ENCODE measurements around the gene ADCY1. TPM values are rescaled to one million over a fixed set of nuclear protein-coding genes. Genes with fewer than 3 reads are reported as not detected.

ADCY1 gene
- total RNA-seq, 4 donors from 2014 or later: 0.15 to 0.72 (median 0.26) TPM

DNA sequence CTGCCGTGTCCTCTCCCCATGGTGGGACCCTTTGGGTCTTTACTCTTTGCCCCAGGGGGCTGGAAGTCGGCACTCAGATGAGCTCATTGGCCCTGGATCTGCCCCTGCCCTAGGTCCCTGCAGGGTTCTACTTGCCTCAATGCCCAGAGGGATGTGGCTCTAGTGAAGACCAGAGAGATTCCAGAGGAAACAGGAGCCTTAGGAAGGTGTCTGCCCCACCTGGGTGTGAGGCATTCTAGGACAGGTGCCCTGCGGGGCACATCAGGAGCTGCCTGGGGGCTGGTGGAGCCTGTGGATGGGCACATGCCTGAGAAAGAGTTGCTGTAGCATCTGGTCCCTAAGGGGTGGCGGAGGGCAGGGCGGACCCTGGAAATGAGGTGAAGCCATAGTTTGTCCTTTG lies 128.6 kb downstream of the ADCY1 start:
- DNase-seq (ENCODE audit: low spot score in 2 of 2): peak; percentile 48 to 64
- Histone ChIP-seq H3K27ac (no peak overlapping the region), H3K4me1 (no peaks in the 10 kb centered on the region), H3K4me3 (no peak overlapping the region), H3K27me3 (no peaks in the 10 kb centered on the region), H3K36me3 (no peaks in the 10 kb centered on the region), H3K9me3 (no peaks in the 10 kb centered on the region)
- 100% methylated on average over 4 of the region's 5 CpGs for WGBS
- TF ChIP-seq, protein P1, sequence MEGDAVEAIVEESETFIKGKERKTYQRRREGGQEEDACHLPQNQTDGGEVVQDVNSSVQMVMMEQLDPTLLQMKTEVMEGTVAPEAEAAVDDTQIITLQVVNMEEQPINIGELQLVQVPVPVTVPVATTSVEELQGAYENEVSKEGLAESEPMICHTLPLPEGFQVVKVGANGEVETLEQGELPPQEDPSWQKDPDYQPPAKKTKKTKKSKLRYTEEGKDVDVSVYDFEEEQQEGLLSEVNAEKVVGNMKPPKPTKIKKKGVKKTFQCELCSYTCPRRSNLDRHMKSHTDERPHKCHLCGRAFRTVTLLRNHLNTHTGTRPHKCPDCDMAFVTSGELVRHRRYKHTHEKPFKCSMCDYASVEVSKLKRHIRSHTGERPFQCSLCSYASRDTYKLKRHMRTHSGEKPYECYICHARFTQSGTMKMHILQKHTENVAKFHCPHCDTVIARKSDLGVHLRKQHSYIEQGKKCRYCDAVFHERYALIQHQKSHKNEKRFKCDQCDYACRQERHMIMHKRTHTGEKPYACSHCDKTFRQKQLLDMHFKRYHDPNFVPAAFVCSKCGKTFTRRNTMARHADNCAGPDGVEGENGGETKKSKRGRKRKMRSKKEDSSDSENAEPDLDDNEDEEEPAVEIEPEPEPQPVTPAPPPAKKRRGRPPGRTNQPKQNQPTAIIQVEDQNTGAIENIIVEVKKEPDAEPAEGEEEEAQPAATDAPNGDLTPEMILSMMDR (IDR thresholded peaks at IDR 0.05): no peak
- TF ChIP-seq POLR2AphosphoS5 (IDR thresholded peaks at IDR 0.05): no peak
- TF ChIP-seq EP300 (IDR thresholded peaks at IDR 0.05): no peak
- no peak for TF ChIP-seq POLR2A (IDR thresholded peaks at IDR 0.05)

DNA sequence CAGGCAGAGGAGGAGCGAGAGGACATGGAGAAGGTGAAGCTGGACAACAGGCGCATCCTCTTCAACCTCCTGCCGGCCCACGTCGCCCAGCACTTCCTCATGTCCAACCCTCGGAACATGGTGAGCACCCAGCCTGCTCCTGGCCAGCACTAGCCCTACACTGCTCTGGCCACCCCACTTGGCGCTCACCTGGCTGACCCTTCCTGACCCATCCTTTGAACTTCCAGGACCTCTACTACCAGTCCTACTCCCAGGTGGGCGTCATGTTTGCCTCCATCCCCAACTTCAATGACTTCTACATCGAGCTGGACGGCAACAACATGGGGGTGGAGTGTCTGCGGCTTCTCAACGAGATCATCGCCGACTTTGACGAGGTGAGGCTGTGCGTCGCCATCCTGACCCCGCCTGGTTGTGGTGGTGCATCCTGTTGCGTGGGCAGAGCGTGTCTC lies 129.2 kb downstream of the ADCY1 start:
- WGBS: 88% methylated on average over 17 of the region's 20 CpGs
- Histone ChIP-seq H3K4me1 (no peaks in the 10 kb centered on the region), H3K27me3 (no peaks in the 10 kb centered on the region), H3K27ac (no peak overlapping the region), H3K9me3 (no peaks in the 10 kb centered on the region), H3K36me3 (no peaks in the 10 kb centered on the region), H3K4me3 (no peak overlapping the region)
- peak; percentile 56 to 67 for DNase-seq (ENCODE audit: low spot score in 2 of 2)
- no peak for TF ChIP-seq EP300 (IDR thresholded peaks at IDR 0.05)

DNA sequence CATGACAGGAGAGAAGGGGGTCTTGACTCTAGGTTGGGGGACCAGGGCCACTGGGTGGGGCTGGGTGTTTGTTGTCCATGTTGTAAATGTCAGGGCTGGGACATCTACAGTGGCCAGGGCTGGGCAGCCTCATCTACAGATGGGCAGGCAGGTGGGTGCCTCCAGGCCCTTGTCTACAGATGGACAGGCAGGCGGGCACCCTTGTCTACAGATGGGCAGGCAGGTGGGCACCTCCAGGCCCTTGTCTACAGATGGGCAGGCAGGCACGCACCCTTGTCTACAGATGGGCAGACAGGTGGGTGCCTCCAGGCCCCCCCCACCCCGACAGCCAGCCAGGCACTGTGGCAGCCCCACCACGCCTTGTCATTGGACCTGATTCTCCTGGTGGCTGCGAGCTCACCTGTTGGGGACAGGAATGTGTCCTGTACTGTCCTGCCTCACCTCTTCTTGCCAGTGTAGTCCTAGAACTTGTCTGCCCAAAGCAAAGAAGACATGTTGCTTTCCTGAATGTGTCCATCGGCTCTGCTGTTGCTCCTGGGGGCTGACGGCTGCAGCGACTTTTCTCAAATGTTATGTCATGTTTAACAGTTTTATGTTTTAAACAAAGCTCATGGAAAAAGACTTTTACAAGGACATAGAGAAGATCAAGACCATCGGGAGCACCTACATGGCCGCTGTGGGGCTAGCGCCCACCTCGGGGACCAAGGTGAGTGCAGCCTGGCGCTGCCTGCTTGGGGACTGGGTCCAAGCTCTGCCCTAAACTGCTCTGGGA lies 129.9 kb downstream of the ADCY1 start:
- DNase-seq (ENCODE audit: low spot score in 2 of 2): peak in 1 of 2 donors; percentile 63
- H3K4me1 ChIP-seq: peaks cover 1% of the 10 kb centered on the region
- 98% methylated on average over 9 of the region's 13 CpGs for WGBS

DNA sequence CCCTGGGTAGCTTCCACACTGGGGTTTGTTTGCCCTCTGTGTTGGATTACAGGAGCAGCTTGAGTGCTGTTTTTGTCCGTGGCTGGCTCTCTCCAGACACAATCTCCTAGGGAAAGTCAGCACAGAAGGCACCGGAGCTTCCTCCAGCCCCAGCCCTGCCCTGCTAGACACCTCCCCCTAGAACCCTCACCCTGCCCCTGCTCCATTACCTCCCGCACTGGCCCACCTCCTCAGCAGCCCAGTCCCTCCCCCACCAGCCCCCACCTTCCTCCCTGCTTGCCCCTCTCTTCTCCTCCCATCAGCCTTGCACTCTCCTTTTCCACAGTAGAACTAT lies 130.5 kb downstream of the ADCY1 start:
- H3K27me3 ChIP-seq: no peaks in the 10 kb centered on the region
- peaks cover 6% of the 10 kb centered on the region for H3K4me1 ChIP-seq
- H3K9me3 ChIP-seq: no peaks in the 10 kb centered on the region
- TF ChIP-seq, protein P1 (IDR thresholded peaks at IDR 0.05): no peak
- TF ChIP-seq POLR2A (IDR thresholded peaks at IDR 0.05): no peak
- H3K36me3 ChIP-seq: no peaks in the 10 kb centered on the region
- peak in 1 of 2 donors; percentile 76 for DNase-seq (ENCODE audit: low spot score in 2 of 2)
- 70% methylated on average over 3 of the region's 3 CpGs for WGBS
- no peak overlapping the region for H3K4me3 ChIP-seq
- no peak overlapping the region for H3K27ac ChIP-seq

More for the DNA sequence above, 129.9 kb downstream of the ADCY1 start:
- Histone ChIP-seq H3K27ac (no peak overlapping the region), H3K36me3 (no peaks in the 10 kb centered on the region), H3K4me3 (no peak overlapping the region), H3K9me3 (no peaks in the 10 kb centered on the region), H3K27me3 (no peaks in the 10 kb centered on the region)
- TF ChIP-seq, protein P1 (IDR thresholded peaks at IDR 0.05): no peak
- TF ChIP-seq POLR2AphosphoS5 (IDR thresholded peaks at IDR 0.05): no peak
- no peak for TF ChIP-seq EP300 (IDR thresholded peaks at IDR 0.05)
- no peak for TF ChIP-seq POLR2A (IDR thresholded peaks at IDR 0.05)

DNA sequence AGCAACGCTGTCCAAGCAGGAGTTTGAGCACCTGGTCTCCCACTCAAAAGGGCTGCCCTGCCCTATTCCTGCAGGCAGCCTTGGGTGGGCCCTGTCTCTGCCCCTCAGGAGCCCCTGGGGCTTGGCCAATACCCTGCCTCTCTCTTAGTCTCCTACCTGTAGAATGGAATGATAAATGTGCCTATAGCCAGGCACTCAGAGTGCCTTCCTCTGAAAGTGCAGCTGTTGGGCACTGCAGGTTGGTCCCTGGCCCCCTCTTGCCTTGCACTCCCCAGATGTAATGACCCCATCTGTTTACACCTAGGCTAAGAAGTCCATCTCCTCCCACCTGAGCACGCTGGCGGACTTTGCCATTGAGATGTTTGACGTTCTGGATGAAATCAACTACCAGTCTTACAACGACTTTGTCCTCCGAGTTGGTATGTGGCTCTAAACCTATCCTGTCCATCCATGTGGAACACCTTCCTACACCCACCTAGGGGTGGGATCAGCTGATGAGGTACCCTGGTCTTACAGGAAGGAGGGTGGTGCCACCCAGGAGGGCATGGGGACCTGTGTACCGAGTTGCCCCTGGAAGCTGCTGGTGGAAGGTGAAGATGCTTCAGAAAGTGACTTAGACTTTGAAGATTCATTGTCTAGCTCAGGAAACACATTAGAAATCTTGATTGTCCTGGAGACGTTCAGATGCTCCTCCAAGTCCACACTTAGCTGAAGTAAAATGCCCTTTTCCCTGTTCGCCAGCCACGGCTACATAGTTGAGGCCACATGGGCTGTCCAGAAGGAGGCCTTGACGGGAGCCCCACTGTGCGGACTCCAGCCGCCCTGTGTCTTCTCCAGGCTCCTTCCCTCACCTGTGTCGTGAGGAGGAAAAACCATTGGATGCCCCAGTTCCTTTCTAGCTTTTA lies 134.1 kb downstream of the ADCY1 start:
- H3K9me3 ChIP-seq: no peaks in the 10 kb centered on the region

More for the DNA sequence above, 134.1 kb downstream of the ADCY1 start:
- Histone ChIP-seq H3K4me3 (no peak overlapping the region), H3K27me3 (no peaks in the 10 kb centered on the region), H3K36me3 (no peaks in the 10 kb centered on the region), H3K27ac (no peak overlapping the region), H3K4me1 (peaks cover 6% of the 10 kb centered on the region)
- TF ChIP-seq POLR2AphosphoS5 (IDR thresholded peaks at IDR 0.05) (no peak), POLR2A (IDR thresholded peaks at IDR 0.05) (no peak), EP300 (IDR thresholded peaks at IDR 0.05) (no peak)
- TF ChIP-seq, protein P1 (IDR thresholded peaks at IDR 0.05): no peak
- WGBS: 90% methylated on average over 14 of the region's 14 CpGs
- no peak for DNase-seq (ENCODE audit: low spot score in 2 of 2)

Data from suprapubic skin (tissue), 4 donors.